Adrenal gland (tissue), 5 donors: ENCODE data around the gene SFTA2.

Experiments
- CTCF ChIP-seq, 6 experiments: fragments of 450-650 bp in 4 of 6; fragments of 200-600 bp in 2 of 6; sonication (generic) in 1 of 6; IDR thresholded peaks; 1 replicate in 5 of 6; 2 replicates in 1 of 6; pipeline versions ENCODE4 v1.5.1 to v1.8.0; 2016 to 2021; ENCODE audit warnings: antibody characterized with exemption in 6 of 6, mild to moderate bottlenecking in 2 of 6, moderate library complexity in 1 of 6
- POLR2A ChIP-seq, 2 donors: fragments of 450-650 bp; IDR thresholded peaks; one replicate each; pipeline ENCODE4 v1.6.1; 2017; ENCODE audit warnings: antibody characterized with exemption in 2 of 2, mild to moderate bottlenecking in 2 of 2, moderate library complexity in 1 of 2
- donor health status: DM: no; HTN: no; CAD: no.

- TF ChIP-seq POLR2A (IDR thresholded peaks at IDR 0.05) = no peak
- no peak for TF ChIP-seq CTCF (IDR thresholded peaks at IDR 0.05)
These were observed 33.2 kb upstream of the SFTA2 start for GRCh38 chr6:30965140-30965601.
